Measurements from ENCODE around the gene BRSK1.

Gene BRSK1

GRCh38 chr19:55283548-55284377 is at the start of gene BRSK1:
TSS of gene BRSK1 (plus strand) at chr19:55283997. CDS start at chr19:55284443, 446 bp downstream.
- H3K4me1 Mint-ChIP-seq, result peaks cover 45% of the 10 kb centered on the region
- no peak for ATAC-seq
- H3K4me3 Mint-ChIP-seq, result peak within 1 kb of the TSS; percentile 75
- peaks cover 7% of the 10 kb centered on the region for H3K36me3 Mint-ChIP-seq
- no peak for DNase-seq (ENCODE audit: low spot score in 2 of 2)
- peak within 1 kb of the TSS; percentile 93 for H3K27ac Mint-ChIP-seq
- no peaks in the 10 kb centered on the region for H3K9me3 Mint-ChIP-seq

GRCh38 chr19:55238030-55238429 is 45.8 kb upstream of the BRSK1 start:
- Mint-ChIP-seq H3K27ac (no peak overlapping the region), H3K36me3 (peaks cover 100% of the 10 kb centered on the region), H3K4me1 (peaks cover 17% of the 10 kb centered on the region), H3K4me3 (no peak overlapping the region), H3K9me3 (no peaks in the 10 kb centered on the region)
- DNase-seq (ENCODE audit: low spot score in 2 of 2), result no peak
- no peak for ATAC-seq

GRCh38 chr19:55239004-55239403 is 44.8 kb upstream of the BRSK1 start:
- DNase-seq (ENCODE audit: low spot score in 2 of 2), result no peak
- Mint-ChIP-seq H3K4me3 (no peak overlapping the region), H3K4me1 (peaks cover 18% of the 10 kb centered on the region), H3K9me3 (no peaks in the 10 kb centered on the region), H3K27ac (no peak overlapping the region), H3K36me3 (peaks cover 100% of the 10 kb centered on the region)
- ATAC-seq, result no peak

- H3K36me3 Mint-ChIP-seq, result peaks cover 100% of the 10 kb centered on the region
- no peak for DNase-seq (ENCODE audit: low spot score in 2 of 2)
- H3K9me3 Mint-ChIP-seq, result no peaks in the 10 kb centered on the region
- H3K27ac Mint-ChIP-seq, result no peak overlapping the region
- no peak overlapping the region for H3K4me3 Mint-ChIP-seq
- ATAC-seq, result no peak
- H3K4me1 Mint-ChIP-seq, result peaks cover 23% of the 10 kb centered on the region
These were observed 43.1 kb upstream of the BRSK1 start for GRCh38 chr19:55240713-55241020.

- H3K4me1 Mint-ChIP-seq, result peaks cover 19% of the 10 kb centered on the region
- ATAC-seq (no peak), DNase-seq (ENCODE audit: low spot score in 2 of 2) (no peak)
- no peak overlapping the region for H3K27ac Mint-ChIP-seq
- no peaks in the 10 kb centered on the region for H3K9me3 Mint-ChIP-seq
- peaks cover 100% of the 10 kb centered on the region for H3K36me3 Mint-ChIP-seq
- H3K4me3 Mint-ChIP-seq, result no peak overlapping the region
These were observed 42.5 kb upstream of the BRSK1 start for GRCh38 chr19:55241143-55241934.

- H3K9me3 Mint-ChIP-seq, result no peaks in the 10 kb centered on the region
- peaks cover 13% of the 10 kb centered on the region for H3K4me1 Mint-ChIP-seq
- H3K36me3 Mint-ChIP-seq, result peaks cover 97% of the 10 kb centered on the region
- ATAC-seq, result peak; percentile 5
- no peak overlapping the region for H3K27ac Mint-ChIP-seq
- DNase-seq (ENCODE audit: low spot score in 2 of 2), result no peak
- no peak overlapping the region for H3K4me3 Mint-ChIP-seq
These were observed 41.8 kb upstream of the BRSK1 start for GRCh38 chr19:55241935-55242464.

GRCh38 chr19:55242517-55242916 is 41.3 kb upstream of the BRSK1 start:
- no peak for DNase-seq (ENCODE audit: low spot score in 2 of 2)
- peaks cover 94% of the 10 kb centered on the region for H3K36me3 Mint-ChIP-seq

GRCh38 chr19:55244004-55244680 is 39.7 kb upstream of the BRSK1 start:
- Mint-ChIP-seq H3K4me3 (no peak overlapping the region), H3K36me3 (peaks cover 90% of the 10 kb centered on the region), H3K4me1 (peaks cover 25% of the 10 kb centered on the region), H3K9me3 (no peaks in the 10 kb centered on the region), H3K27ac (no peak overlapping the region)
- no peak for ATAC-seq
- no peak for DNase-seq (ENCODE audit: low spot score in 2 of 2)

More at GRCh38 chr19:55242517-55242916, 41.3 kb upstream of the BRSK1 start:
- H3K9me3 Mint-ChIP-seq, result no peaks in the 10 kb centered on the region
- H3K4me3 Mint-ChIP-seq, result no peak overlapping the region
- H3K27ac Mint-ChIP-seq, result peak overlapping the region; percentile 38
- ATAC-seq, result no peak
- peaks cover 13% of the 10 kb centered on the region for H3K4me1 Mint-ChIP-seq

- Mint-ChIP-seq H3K36me3 (peaks cover 88% of the 10 kb centered on the region), H3K4me3 (no peak overlapping the region), H3K9me3 (no peaks in the 10 kb centered on the region), H3K27ac (peak overlapping the region; percentile 36), H3K4me1 (peaks cover 28% of the 10 kb centered on the region)
- ATAC-seq (no peak), DNase-seq (ENCODE audit: low spot score in 2 of 2) (no peak)
These were observed 38.4 kb upstream of the BRSK1 start for GRCh38 chr19:55245236-55245904.

- H3K9me3 Mint-ChIP-seq, result no peaks in the 10 kb centered on the region
- no peak overlapping the region for H3K27ac Mint-ChIP-seq
- no peak for ATAC-seq
- no peak overlapping the region for H3K4me3 Mint-ChIP-seq
- H3K4me1 Mint-ChIP-seq, result peaks cover 42% of the 10 kb centered on the region
- peaks cover 88% of the 10 kb centered on the region for H3K36me3 Mint-ChIP-seq
- no peak for DNase-seq (ENCODE audit: low spot score in 2 of 2)
These were observed 37.0 kb upstream of the BRSK1 start for GRCh38 chr19:55246462-55247451.

GRCh38 chr19:55247621-55248099 is 36.1 kb upstream of the BRSK1 start:
- no peak overlapping the region for H3K4me3 Mint-ChIP-seq
- no peak overlapping the region for H3K27ac Mint-ChIP-seq
- peaks cover 44% of the 10 kb centered on the region for H3K4me1 Mint-ChIP-seq
- no peaks in the 10 kb centered on the region for H3K9me3 Mint-ChIP-seq
- peaks cover 88% of the 10 kb centered on the region for H3K36me3 Mint-ChIP-seq
- no peak for DNase-seq (ENCODE audit: low spot score in 2 of 2)
- ATAC-seq, result no peak

- ATAC-seq (no peak), DNase-seq (ENCODE audit: low spot score in 2 of 2) (no peak)
- Mint-ChIP-seq H3K27ac (peak overlapping the region; percentile 87), H3K9me3 (no peaks in the 10 kb centered on the region), H3K4me3 (no peak overlapping the region), H3K36me3 (peaks cover 87% of the 10 kb centered on the region), H3K4me1 (peaks cover 46% of the 10 kb centered on the region)
These were observed 35.6 kb upstream of the BRSK1 start for GRCh38 chr19:55248166-55248675.

- peak overlapping the region; percentile 87 for H3K27ac Mint-ChIP-seq
- peaks cover 87% of the 10 kb centered on the region for H3K36me3 Mint-ChIP-seq
- no peak for ATAC-seq
- DNase-seq (ENCODE audit: low spot score in 2 of 2), result no peak
- no peaks in the 10 kb centered on the region for H3K9me3 Mint-ChIP-seq
- H3K4me3 Mint-ChIP-seq, result no peak overlapping the region
- peaks cover 51% of the 10 kb centered on the region for H3K4me1 Mint-ChIP-seq
These were observed 35.1 kb upstream of the BRSK1 start for GRCh38 chr19:55248704-55249103.

- peaks cover 80% of the 10 kb centered on the region for H3K36me3 Mint-ChIP-seq
- H3K27ac Mint-ChIP-seq, result no peak overlapping the region
- ATAC-seq (no peak), DNase-seq (ENCODE audit: low spot score in 2 of 2) (no peak)
- H3K4me1 Mint-ChIP-seq, result peaks cover 56% of the 10 kb centered on the region
- no peaks in the 10 kb centered on the region for H3K9me3 Mint-ChIP-seq
- H3K4me3 Mint-ChIP-seq, result no peak overlapping the region
These were observed 34.0 kb upstream of the BRSK1 start for GRCh38 chr19:55249841-55250240.

Measured in stimulated activated effector memory CD8-positive, alpha-beta T cell treated with anti-CD3 and anti-CD28 coated beads, Interleukin-12 subunit alpha, Interleukin-12 subunit beta, amount 100 ng/mL, for 72 hours (primary cell).